Stomach (tissue), 4 donors: ENCODE data around the gene TBCE.

ENCODE experiments used
- EP300 ChIP-seq: sonication (generic); formaldehyde crosslinking; IDR thresholded peaks from one replicate; pipeline ENCODE4 v1.6.1; 2017; ENCODE audit warnings: antibody characterized with exemption
- POLR2A ChIP-seq, 4 donors: fragments of 450-650 bp; IDR thresholded peaks; one replicate each; pipeline ENCODE4 v1.6.1; 2016; ENCODE audit warnings: antibody characterized with exemption in 4 of 4, control low read depth in 2 of 4, mild to moderate bottlenecking in 1 of 4, moderate library complexity in 1 of 4
- POLR2AphosphoS5 ChIP-seq, 3 donors: sonication (generic); formaldehyde crosslinking; IDR thresholded peaks; one replicate each; pipeline ENCODE4 v1.6.1; 2016; ENCODE audit warnings: antibody characterized with exemption in 3 of 3
- TF ChIP-seq, protein P1 (sequence below), 7 experiments: fragments of 450-650 bp in 4 of 7; fragments of 200-600 bp in 3 of 7; sonication (generic) in 3 of 7; IDR thresholded peaks; one replicate each; pipeline ENCODE4 v1.5.1; 2016 to 2019; ENCODE audit warnings: antibody characterized with exemption in 7 of 7, control low read depth in 2 of 7, mild to moderate bottlenecking in 1 of 7

DNA sequence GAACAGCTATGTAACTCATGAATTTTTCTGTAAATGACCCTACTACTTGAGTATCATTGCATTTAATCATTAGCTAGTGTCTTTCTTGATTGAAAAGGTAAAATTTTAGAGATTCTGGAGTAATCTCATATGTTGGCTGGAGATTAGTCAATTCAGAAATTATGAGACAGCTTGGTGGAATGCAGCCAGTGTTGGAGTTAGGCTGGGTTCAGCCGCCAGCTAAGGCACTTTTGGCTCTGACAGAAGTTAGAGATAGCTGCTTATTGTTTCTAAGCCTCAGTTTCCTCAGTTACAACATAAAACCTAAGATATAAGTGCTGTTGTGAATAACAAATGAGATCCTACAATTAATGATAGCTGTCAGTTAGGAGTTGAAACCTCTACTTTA lies 49.4 kb downstream of the TBCE start:
- TF ChIP-seq, protein P1, sequence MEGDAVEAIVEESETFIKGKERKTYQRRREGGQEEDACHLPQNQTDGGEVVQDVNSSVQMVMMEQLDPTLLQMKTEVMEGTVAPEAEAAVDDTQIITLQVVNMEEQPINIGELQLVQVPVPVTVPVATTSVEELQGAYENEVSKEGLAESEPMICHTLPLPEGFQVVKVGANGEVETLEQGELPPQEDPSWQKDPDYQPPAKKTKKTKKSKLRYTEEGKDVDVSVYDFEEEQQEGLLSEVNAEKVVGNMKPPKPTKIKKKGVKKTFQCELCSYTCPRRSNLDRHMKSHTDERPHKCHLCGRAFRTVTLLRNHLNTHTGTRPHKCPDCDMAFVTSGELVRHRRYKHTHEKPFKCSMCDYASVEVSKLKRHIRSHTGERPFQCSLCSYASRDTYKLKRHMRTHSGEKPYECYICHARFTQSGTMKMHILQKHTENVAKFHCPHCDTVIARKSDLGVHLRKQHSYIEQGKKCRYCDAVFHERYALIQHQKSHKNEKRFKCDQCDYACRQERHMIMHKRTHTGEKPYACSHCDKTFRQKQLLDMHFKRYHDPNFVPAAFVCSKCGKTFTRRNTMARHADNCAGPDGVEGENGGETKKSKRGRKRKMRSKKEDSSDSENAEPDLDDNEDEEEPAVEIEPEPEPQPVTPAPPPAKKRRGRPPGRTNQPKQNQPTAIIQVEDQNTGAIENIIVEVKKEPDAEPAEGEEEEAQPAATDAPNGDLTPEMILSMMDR (IDR thresholded peaks at IDR 0.05), result no peak
- TF ChIP-seq EP300 (no peak), POLR2AphosphoS5 (IDR thresholded peaks at IDR 0.05) (no peak), POLR2A (IDR thresholded peaks at IDR 0.05) (no peak)
